GM18498 (cell line): ENCODE data around the gene ADGRG6.

ENCODE experiments used
- ATAC-seq: cut with Tn5 transposase; IDR thresholded peaks from one replicate; pipeline ENCODE4 v1.9.1; 2021; ENCODE audit warnings: mild to moderate bottlenecking, moderate library complexity; ENCODE audit not compliant: unreplicated experiment

Gene ADGRG6

DNA sequence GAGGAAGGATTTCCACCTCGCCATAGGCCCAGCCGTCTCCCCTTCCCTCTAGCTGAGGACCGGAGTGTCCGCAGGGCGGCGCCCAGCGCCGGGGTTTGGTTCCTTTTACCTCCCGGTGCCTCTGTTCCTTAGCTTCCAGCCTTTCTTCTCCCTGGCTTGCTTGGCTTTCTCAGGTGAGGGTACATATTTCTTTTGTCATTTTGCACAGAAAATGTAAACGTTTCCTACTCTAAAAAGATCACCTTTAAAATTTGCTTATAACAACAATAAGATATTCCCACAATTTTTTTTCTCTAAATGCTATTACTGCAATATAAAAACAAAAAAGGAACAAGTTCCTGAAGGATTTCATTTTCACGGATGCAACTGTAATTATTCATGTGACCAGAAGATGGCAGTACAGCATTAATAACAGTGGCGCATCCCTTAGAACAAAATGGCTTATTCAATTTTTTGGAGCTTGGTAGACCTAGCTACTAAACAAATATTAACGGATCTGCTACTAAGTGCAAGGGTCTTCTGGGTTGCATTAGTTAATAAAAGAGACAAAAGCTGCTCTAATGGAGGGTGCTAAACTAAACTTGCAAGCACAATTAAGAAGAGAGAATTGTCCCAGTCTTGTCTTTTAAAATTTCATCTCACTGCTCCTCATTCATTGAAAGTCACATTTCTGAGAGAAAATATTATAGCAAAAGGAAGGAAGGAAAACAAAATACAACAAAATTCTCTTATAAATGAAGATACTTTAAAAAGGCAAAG, 172.9 kb downstream of the ADGRG6 start:
- ATAC-seq = no peak

GRCh38 chr6:142476452-142476851, 174.6 kb downstream of the ADGRG6 start:
- ATAC-seq = no peak

DNA sequence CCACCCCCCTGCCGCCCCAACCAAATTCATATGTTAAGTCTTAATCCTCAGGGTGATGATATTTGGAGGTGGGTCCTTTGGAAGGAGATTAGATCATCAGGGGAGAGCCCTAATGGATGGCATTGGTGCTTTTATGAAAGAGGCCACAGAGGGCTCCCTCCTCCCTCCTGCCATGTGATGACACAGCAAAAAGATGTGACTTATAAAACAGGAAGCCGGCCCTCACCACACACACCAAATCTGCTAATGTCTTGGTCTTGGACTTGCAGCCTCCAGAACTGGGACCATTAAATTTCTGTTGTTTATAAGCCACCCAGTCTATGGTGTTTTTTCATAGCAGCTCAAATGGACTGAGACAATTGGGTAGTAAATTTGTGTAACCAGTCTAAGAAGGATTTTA, 176.3 kb downstream of the ADGRG6 start:
- no peak for ATAC-seq

DNA sequence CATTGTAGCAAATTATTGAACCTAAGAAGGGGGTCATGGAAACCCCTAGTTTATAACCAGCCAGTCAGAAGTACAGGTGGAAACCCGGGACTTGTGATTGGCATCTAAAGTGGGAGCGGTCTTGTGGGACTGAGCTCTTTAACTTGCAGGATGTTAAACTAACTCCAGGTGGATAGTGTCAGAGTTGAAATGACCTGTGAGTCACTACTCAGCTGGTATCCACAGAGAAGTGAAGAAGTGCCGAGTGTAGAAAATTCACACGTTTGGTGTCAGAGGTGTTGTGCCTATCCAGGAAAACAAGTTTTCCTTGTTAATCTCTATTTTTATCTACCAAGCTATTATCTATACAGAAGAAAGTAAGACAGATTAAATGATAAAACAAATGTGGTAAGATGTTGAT, 179.7 kb downstream of the ADGRG6 start:
- no peak for ATAC-seq

DNA sequence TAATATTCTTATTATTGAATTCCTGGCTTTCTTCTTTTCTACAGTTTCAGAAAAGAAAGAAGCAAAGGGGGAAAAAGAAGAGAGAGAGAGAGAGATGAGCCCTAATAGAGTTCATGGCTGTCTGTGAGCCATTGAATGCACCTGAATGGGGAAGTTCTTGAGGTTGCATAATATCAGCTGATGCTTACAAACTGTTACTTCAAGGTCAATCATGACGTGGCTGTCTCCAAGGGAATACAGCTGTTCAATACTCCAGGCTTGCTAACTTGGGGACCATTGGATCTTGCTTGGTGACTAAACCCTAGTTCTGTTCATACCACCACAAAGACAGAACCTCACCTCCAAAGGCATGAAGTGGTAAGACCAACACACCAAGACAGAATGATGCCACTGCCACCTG, 180.4 kb downstream of the ADGRG6 start:
- no peak for ATAC-seq

- no peak for ATAC-seq
These were observed 181.2 kb downstream of the ADGRG6 start for GRCh38 chr6:142482974-142483373.

DNA sequence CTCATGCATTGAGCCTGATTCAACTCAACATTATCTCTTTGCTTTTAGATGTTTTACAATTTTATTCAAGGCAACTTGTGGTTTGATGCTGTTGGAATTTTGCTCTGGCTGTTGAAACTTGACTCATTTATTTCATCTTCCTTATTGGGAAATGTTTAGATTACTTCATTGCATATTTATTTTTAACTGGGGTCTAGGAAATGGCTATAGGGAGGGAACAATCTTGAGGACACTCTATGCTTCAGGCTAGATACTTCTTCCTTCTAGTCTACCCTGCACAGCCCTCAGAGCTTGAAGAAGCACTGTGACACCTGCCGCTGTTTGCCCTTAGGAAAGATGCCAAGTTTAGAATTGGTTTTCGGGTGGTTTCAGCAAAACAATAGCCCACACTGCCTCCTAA, 183.4 kb downstream of the ADGRG6 start:
- ATAC-seq = no peak

- ATAC-seq = no peak
These were observed 188.2 kb downstream of the ADGRG6 start for GRCh38 chr6:142489722-142490610.
